K562 (cell line): ENCODE results near the gene TPRG1L. TPM values are rescaled to one million over a fixed set of nuclear protein-coding genes. Genes with fewer than 3 reads are reported as not detected.

Source experiments
- BRD9 ChIP-seq: fragments of 450-650 bp; IDR thresholded peaks from 2 replicates; pipeline ENCODE4 v1.6.1; 2018; ENCODE audit warnings: low read depth; ENCODE audit not compliant: partially characterized antibody
- CBX1 ChIP-seq: sonication (generic); IDR thresholded peaks from 2 replicates; pipeline ENCODE4 v1.6.1; 2016; ENCODE audit warnings: antibody characterized with exemption, low read depth, mild to moderate bottlenecking
- CEBPG ChIP-seq, 3 experiments: fragments of 200-800 bp in 1 of 3; sonication (Bioruptor generic) in 1 of 3; sonication (generic) in 1 of 3; formaldehyde crosslinking in 1 of 3; IDR thresholded peaks in 2 of 3; conservative IDR thresholded peaks in 1 of 3; 2 replicates each; pipeline versions ENCODE4 v1.6.1 to v1.8.0; 2016 to 2022; ENCODE audit warnings: missing compliant biosample characterization in 2 of 3, missing genetic modification characterization in 2 of 3, mild to moderate bottlenecking in 1 of 3, missing genetic modification reagents in 1 of 3
- CREM ChIP-seq: IDR thresholded peaks from 2 replicates; pipeline ENCODE4 v1.6.1; 2014; ENCODE audit warnings: antibody characterized with exemption, low read depth
- ELK1 ChIP-seq: sonication (generic); formaldehyde crosslinking; IDR thresholded peaks from 2 replicates; pipeline ENCODE4 v1.8.1; 2022; ENCODE audit warnings: missing genetic modification reagents
- FOXJ3 ChIP-seq: sonication (generic); formaldehyde crosslinking; IDR thresholded peaks from 2 replicates; pipeline ENCODE4 v1.4.0; 2020; ENCODE audit warnings: mild to moderate bottlenecking, missing genetic modification reagents
- GATAD2A ChIP-seq: fragments of 450-650 bp; IDR thresholded peaks from 2 replicates; pipeline ENCODE4 v1.6.1; 2017
- HCFC1 ChIP-seq: IDR thresholded peaks from 2 replicates; pipeline ENCODE4 v1.6.1; 2012; ENCODE audit warnings: low read depth, low read length, improper control_type of control experiment
- NFATC3 ChIP-seq: fragments of 450-650 bp; IDR thresholded peaks from 2 replicates; pipeline ENCODE4 v1.6.1; 2017; ENCODE audit warnings: mild to moderate bottlenecking
- NR0B1 ChIP-seq: fragments of 450-650 bp; IDR thresholded peaks from one replicate; pipeline ENCODE4 v1.6.1; 2018; ENCODE audit warnings: mild to moderate bottlenecking, moderate library complexity; ENCODE audit not compliant: partially characterized antibody
- POLR3G ChIP-seq: IDR thresholded peaks from 2 replicates; pipeline ENCODE4 v1.6.1; 2011; ENCODE audit not compliant: insufficient read length, insufficient replicate concordance; ENCODE audit errors: extremely low read depth
- SAP30 ChIP-seq: fragments of 200-600 bp; sonication (generic); IDR thresholded peaks from 2 replicates; pipeline ENCODE4 v1.6.1; 2012; ENCODE audit warnings: borderline replicate concordance, low read depth, mild to moderate bottlenecking, moderate library complexity, low read length, control low read depth, inconsistent platforms; ENCODE audit not compliant: insufficient read depth, poor library complexity, severe bottlenecking
- THRB ChIP-seq: fragments of 450-650 bp; formaldehyde crosslinking; conservative IDR thresholded peaks from 2 replicates; pipeline ENCODE4 v1.4.0; 2022; ENCODE audit warnings: mild to moderate bottlenecking, missing genetic modification characterization
- TRIM25 ChIP-seq: fragments of 450-650 bp; IDR thresholded peaks from 2 replicates; pipeline ENCODE4 v1.7.0; 2016; ENCODE audit warnings: borderline replicate concordance
- XRCC5 ChIP-seq: fragments of 200-400 bp; formaldehyde crosslinking; IDR thresholded peaks from 2 replicates; pipeline ENCODE4 v1.6.1; 2017; ENCODE audit warnings: low read depth, mild to moderate bottlenecking, low read length
- ZHX1 ChIP-seq: fragments of 150-350 bp; conservative IDR thresholded peaks from 2 replicates; pipeline ENCODE4 v1.6.1; 2014; ENCODE audit warnings: low read length
- ZKSCAN8 ChIP-seq: fragments of 200-800 bp; sonication (Bioruptor generic); IDR thresholded peaks from 2 replicates; pipeline ENCODE4 v1.6.1; 2016; ENCODE audit warnings: missing genetic modification characterization, missing compliant biosample characterization
- ZNF41 ChIP-seq: fragments of 250-450 bp; sonication (Bioruptor Pico); conservative IDR thresholded peaks from 2 replicates; pipeline ENCODE4 v1.4.0; 2020; ENCODE audit warnings: mild to moderate bottlenecking
- polyA plus RNA-seq, 8 experiments: library from polyadenylated mRNA; depleted of rRNA in 4 of 8; stranded (reverse) in 5 of 8; unstranded in 3 of 8; fragments of >200 nt; fragmentation: Nextera tagmentation in 2 of 8; fragmentation: Illumina TruSeq in 1 of 8; extraction: Ambion mirVana in 2 of 8; extraction: Trizol in 1 of 8; gene quantifications; 2 replicates each; pipeline versions ENCODE4 v1.2.1 to v1.2.3, GENCODE V29; 2011 to 2014; ENCODE audit warnings: inconsistent platforms in 1 of 8, missing spikeins in 1 of 8
- total RNA-seq, 7 experiments: library from RNA; depleted of rRNA in 6 of 7; stranded (reverse); fragments of >200 nt in 6 of 7; fragmentation: Illumina TruSeq in 2 of 7; extraction: Trizol in 2 of 7; gene quantifications; 2 replicates each; pipeline versions ENCODE4 v1.2.1 to v1.2.3, GENCODE V29; 2011 to 2021; ENCODE audit warnings: low replicate concordance in 1 of 7

Gene TPRG1L
- total and polyA plus RNA-seq, 9 of the 15 experiments (the other 6 are each of a cell fraction or from before 2014, with no cell fraction given) = 1.6 to 11.0 (median 6.2) TPM

GRCh38 chr1:3624200-3625136, at the start of gene TPRG1L (continued):
- no peak for TF ChIP-seq ELK1 (CRISPR knock-in tag)
- no peak for TF ChIP-seq THRB (CRISPR knock-in tag)
- peak; percentile 51; the same call in 1 of the 2 replicates for TF ChIP-seq HCFC1
- TF ChIP-seq CBX1 = no peak
- no peak for TF ChIP-seq POLR3G
- peak; percentile 89 for TF ChIP-seq SAP30
- no peak for TF ChIP-seq XRCC5
- TF ChIP-seq FOXJ3 (CRISPR knock-in tag) = no peak
- no peak for TF ChIP-seq TRIM25
- TF ChIP-seq NR0B1 = no peak
- TF ChIP-seq CEBPG (CRISPR knock-in tag; IDR thresholded peaks at IDR 0.05) = no peak
- TF ChIP-seq CEBPG (tag; conservative IDR thresholded peaks at IDR 0.05 in 1 of 2, IDR thresholded peaks at IDR 0.05 in 1 of 2) = no peak
- no peak for TF ChIP-seq ZNF41
- TF ChIP-seq GATAD2A = no peak; the same call in 1 of the 2 replicates
- TF ChIP-seq CREM = peak; percentile 86
- no peak for TF ChIP-seq ZHX1
- no peak for TF ChIP-seq NFATC3
- no peak for TF ChIP-seq BRD9
- TF ChIP-seq ZKSCAN8 (CRISPR knock-in tag) = no peak
